HG03139 (cell line): Measurements from ENCODE around the gene MAP3K14.
"Not testable (repeated sequence)": the region's sequence is repeated elsewhere in the genome, so short reads cannot be mapped to it uniquely, and the experiment has no call there.

Source experiments
- ATAC-seq: cut with Tn5 transposase; IDR thresholded peaks from one replicate; pipeline ENCODE4 v1.9.1; 2021; ENCODE audit not compliant: unreplicated experiment

The MAP3K14 gene

DNA sequence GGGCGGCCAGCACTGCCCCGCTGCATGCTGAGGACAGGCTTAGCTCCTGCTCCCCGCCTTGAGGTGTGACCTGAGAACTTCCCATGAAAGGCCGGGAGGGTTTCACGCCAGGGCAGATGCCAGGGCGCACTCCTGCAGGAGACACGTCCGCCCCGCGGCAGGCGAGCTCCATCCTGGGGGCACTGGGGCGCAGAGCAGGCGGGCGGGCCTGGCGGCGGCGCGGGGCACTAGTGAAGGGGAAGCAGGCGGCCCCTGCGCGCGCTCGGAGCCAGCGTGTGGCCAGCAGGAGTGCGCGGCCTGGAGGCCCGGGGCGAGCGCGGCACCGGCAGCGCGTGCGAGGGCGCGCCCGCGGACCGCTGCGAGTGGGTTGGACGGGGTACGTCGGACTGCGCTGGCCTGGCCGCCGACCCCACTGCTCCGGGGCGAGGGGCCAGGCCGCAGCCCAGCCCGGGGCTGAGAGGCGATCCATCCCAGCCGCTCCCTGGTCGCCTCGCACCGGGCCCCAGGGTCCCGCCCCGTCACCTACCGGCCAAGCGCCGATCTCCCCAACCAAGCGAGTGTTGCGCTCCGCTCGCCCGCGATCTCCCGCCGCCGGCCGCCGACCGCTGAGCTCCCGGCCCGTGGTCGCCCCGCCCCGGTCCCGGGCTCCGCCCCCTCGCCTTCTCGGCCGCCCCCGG is at the start of gene MAP3K14:
Gene MAP3K14 (minus strand): TSS at position 587 of the 677 bp plus-strand sequence. CDS start 26,275 bp downstream, outside the sequence.
- ATAC-seq = peak; percentile 16

DNA sequence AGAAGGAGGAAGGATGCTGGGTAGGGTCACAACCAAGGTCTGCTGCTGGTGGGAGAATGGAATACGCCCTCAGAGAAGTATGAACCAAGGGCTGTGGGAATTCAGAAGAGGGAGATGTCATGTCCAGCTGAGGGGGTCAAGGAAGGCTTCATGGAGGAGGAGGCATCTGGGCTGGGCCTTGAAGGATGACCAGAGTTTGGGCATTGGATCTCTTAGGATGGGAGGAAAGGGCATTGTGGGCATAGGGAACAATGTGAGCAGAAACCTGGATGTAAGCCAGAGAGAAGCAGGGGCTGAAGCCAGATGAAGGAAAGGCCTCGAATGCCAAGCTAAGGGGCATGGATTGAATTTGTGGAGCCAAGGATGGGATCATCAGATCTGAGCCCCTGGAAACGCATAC is 49.2 kb upstream of the MAP3K14 start:
- no peak for ATAC-seq

DNA sequence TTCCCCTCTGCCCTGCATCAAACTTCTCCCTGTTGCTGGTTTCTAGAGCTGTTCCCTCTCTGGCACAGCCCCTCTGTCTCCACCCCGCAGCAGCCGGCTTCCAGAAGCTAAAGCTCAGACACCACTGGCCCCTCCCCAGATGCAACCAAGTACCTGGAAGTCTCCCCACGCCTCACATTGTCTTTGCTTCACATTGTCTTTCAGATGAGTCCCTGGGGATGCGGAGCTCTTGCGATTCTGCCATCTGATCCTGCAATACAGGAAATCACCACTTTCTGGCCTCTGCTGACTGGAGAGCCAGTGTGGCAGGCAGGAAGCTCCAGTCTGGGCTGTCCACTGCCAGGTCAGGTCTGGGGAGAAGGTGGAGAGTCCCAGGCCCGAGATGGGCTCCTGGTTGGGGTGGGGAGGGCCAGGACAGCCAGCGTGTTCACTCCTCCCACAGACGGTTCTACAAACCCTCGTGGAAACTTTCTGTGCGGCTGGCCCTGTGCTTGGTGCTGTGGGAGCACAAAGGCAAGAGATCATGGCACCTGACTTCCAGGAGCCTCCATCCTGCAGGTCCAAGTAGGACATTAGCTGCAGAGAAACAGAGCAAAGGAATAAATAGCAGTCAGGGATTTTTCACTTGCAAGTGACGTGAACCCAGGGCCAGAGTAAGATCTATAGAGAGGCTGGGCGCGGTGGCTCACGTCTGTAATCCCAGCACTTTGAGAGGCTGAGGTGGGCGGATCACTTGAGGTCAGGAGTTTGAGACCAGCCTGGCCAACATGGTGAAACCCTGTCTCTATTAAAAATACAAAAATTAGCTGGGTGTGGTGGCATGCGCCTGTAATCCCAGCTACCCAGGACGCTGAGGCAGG is 47.9 kb upstream of the MAP3K14 start:
- no peak for ATAC-seq

DNA sequence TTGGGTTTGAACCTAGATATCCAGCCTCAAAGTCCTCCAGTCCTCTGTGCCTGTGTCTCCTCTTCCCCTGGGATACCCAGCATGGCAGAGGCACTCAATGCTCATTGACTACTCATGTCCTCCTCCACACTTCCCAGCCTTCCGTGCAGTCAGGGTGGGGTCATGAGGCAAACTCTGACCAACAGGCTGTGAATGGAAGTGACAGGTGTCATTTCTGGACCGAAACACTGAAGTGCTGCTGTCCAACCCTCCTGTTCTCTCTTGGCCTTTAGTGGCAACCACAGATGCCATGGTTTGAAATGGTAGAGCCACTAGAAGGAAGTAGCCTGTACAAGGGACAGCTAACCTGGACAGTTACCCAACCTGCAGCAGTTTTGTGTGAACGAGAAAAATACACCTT is 46.7 kb upstream of the MAP3K14 start:
- ATAC-seq = no peak

DNA sequence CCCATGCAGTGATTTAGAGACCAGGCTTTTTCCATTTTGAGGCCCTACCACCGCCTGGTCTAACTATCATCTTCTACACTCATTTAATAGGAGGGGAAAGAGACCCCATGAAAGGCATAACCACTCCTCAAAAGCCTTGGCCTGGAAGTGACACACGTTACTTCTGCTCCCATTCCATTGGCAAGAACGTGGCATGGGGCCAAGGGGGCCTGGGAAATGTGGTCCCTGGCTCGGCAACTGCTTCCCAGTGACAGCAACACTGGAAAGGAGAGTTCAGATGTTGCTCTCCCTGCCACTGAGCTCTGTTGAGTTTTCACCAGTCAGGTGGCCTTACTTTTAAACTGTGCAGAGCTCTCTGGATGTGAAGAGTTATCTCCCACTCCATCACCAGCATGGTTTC is 45.2 kb upstream of the MAP3K14 start:
- ATAC-seq = no peak

DNA sequence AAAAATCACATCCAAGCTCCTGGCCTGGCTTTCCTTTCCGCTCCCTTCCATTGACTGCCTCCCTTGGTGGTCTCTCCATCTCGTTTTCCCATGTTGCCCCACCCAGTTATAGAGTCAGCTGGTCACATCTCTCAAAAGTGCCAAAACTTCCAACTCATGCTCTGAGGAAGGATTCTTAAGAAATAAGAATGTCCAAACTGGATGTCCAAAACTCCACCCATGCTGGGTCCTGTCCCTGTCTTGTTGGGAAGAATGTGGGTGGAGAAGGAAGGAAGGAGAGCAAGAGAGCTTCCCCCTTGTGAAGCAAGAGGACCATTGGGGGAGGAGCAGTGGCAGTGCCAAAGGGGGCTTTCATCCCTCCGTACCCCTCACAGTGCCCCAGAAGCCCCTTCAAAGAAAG is 44.6 kb upstream of the MAP3K14 start:
- no peak for ATAC-seq

DNA sequence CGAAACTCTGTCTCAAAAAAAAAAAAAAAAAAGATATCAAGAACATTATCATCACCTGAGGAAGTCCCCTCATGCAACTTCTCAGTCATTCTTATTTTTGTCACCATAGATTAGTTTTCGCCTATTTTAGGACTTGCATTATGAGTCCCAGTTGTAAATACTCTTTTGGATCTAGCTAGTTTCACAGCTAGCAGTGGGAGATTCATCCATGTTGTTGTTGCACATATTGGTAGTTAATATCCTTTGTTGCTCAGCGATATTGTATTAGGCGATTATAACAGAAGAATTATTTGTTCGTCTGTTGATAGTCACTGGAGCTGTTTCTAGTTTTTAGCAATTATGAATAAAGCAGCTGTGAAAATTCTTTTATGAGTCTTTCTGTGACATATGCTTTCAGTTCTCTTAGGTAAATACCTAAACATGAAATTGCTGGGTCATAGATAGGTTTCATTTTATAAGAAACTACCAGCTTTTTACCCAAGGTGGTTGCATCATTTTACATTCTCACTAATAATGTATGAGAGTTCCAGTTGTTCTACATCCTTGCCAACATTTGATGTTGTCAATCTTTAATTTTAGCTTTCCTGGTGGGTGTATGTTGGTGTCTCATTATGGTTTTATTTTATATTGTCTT is 40.7 kb upstream of the MAP3K14 start:
- ATAC-seq = no peak

DNA sequence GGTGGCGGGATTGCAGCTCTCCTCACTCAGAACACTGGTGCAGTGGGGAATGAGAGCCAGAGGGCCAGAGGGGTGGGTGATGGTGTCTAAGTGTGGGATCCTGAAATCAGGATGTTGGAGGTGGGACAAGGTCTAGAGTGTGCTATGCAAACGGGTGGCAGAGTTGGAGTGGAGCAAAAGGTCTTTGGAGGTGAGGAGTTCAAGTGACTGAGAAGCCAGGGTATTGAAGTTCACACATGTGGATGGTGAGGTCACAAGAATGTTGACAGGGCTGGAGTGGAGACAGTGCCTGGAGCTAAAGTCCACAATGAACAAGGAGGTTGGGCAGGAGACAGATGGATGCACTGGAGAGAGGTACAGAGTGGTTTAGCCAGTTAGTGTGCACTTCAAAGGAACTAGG is 38.3 kb upstream of the MAP3K14 start:
- no peak for ATAC-seq

DNA sequence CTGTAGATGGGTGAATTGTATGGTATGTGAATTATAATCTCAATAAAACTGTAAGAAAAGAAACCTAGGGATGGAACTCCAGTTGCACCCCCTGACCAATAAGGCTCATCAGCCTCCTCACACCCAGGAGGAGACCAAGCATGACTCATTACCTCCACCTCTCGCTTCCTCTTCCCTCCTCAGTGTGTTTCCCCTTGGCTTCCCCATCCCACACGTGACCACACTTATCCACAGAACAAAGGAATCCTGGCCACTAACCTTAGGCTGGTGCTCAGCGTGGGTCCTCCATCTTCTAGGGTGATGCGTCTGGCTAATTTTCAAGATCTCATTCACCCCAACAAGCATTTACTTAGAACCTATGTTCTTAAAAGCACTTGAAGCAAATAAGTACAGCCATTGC is 36.2 kb upstream of the MAP3K14 start:
- no peak for ATAC-seq

DNA sequence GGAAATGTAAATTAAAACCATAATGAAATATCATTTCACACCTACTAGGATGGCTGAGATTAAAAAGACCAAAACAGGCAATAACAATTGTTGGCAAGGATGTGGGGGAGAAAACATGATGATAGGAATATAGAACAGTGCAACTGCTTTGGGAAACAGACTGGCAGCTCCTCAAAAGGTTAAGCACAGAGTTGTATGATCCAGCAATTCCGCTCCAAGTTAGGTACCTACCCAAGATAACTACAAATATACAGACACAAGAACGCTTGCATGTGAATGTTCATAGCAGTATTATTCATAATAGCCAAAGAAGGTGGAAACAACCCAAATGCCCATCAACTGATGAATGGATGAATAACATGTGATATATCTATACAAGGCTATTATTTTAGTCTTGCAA is 35.0 kb upstream of the MAP3K14 start:
- ATAC-seq = no peak

DNA sequence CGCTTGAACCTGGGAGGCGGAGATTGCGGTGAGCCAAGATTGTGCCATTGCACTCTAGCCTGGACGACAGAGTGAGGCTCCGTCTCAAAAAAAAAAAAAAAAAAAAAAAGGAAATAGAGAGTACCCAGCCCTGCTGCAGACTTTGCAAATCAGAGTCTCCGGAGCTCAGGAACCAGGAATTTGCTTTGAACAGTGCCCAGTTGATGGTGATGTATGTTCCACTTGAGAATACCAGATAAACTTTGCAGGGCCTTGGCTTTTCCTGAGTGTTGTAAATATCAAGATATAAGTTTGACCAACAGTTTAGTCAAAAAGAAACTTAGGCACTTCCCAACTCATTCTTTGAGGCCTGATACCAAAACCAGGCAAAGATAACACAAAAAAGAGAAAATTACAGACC is 30.6 kb upstream of the MAP3K14 start:
- no peak for ATAC-seq

DNA sequence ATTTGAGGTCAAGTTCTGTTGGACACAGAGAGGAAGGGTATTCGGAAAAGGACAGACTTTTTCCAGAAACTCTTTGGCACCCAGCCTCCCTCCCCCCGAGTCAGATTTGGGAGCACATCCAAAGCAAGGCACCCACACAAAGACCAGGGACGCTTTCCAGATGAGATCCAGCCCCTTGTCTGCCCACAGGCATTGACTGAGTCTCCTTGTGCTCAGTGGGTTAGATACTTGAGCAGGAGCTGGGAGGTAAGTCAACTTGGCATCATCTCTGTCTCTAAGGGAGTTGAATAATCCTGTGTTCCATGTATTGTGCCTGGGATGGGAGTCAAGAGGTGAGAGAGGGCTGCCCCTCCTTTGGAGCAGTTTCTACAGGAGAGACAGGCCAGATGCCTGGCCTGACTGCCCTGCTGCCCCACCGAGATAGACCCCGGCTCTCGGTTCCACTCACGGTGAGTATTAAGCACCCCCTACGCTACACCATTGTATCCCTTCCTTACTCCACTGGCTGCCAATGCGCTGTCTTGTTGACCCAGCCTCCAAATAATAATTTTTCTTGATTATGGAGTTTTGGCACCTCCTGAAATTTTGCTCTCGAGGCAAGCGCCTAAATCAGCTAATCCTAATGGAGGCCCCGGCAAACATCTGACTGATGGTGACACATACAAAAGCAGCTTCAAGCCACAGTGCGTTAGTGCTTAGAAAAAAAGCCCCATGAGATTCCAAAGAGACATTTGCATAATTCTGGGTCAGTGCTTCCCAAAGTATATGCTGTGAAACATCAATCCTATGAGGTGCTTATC is 29.6 kb upstream of the MAP3K14 start:
- no peak for ATAC-seq

DNA sequence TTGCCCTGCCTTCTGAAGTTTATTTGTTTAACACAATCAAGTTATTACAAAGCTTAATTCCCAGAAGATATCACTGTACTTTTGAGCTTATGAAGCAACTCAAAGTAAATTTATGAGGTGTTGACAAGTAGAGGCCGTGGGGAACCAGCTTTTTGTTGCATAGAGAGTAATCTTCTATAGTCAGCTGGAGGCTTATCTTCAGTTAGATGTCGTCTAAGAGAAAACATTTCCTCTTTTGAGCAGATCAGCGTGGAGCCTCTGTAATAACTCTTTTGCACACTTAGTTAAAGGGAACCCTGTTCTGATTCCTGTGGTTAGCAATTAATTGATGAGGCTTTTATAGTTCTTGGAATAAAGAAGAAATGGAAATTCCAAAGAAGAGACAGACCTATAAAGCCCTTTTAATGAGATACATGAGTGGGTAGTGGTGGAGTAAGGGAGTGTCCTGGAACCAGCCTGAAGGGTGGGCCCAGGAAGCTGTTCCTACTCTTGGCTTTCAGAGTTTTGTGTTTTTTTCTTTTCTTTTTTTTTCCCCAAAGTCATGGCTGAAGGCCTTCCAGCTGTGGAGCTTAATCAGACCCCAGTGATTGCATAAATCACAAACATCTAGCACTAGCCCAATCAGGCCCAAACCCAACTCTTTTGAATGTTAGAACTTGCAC is 28.9 kb upstream of the MAP3K14 start:
- ATAC-seq = no peak

DNA sequence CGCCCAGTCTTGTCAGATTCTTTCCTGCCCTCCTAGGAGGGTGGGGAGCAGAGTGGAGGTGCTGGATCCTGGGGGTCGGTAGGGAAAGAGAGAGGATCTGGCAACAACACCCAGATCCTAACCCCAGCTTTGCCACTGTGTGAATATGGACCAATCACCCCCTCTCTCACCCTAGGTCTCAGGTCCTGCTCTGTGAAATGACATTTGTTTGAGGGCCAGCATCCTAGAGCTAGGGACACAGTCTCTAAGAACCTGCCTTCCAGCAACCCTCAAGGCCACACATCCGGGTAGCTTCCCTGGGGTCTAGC is 28.4 kb upstream of the MAP3K14 start:
- no peak for ATAC-seq

DNA sequence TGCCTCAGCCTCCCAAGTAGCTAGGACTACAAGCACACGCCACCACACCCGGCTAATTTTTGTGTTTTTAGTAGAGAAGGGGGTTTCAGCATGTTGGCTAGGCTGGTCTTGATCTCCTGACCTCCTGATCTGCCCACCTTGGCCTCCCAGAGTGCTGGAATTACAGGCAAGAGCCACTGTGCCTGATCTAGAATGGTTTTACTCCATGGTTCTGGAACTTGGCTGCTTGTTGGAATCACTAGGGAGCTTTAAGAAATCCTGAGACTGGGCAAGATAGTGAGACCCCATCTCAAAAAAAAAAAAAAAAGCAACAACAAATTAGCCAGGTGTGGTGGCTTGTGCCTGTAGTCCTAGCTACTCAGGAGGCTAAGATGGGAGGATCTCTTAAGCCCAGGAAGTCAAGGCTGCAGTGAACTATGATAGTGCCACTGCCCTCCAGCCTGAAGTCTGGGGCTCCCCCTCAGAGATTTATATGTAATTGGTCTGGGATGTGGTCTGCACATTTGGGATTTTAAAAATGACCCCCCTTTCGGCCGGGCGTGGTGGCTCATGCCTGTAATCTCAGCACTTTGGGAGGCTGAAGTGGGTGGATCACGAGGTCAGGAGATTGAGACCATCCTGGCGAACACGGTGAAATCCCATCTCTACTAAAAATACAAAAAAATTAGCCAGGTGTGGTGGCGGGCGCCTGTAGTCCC is 27.3 kb upstream of the MAP3K14 start:
- ATAC-seq = not testable (repeated sequence)

DNA sequence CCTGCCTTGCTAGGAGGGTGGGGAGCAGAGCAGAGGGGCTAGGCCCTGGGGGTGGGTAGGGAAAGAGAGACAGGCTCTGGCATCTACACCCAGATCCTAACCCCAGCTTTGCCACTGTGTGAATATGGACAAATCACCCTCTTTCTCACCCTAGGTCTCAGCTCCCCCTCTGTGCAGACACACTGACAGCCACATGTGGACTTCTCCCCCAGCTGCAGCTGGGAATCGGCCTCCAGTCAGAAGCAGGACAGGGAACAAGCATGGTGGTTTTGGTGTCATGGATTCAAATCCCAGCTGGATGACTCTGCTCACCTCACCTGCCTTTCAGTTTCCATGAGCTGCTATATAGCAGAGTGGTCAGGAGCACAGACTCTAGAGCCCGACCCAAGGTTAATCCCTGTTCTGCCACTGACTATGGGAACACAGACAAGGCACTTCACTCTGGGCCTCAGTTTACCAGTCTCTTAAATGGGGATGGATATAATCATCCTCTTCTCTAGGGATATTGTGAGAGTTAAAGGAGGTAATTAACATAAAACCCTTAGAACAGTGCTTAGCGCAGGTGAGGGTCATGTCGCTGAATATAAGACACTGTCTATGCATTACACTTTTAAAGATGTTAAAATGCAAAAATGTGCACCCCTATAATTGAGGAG is 26.2 kb upstream of the MAP3K14 start:
- no peak for ATAC-seq

DNA sequence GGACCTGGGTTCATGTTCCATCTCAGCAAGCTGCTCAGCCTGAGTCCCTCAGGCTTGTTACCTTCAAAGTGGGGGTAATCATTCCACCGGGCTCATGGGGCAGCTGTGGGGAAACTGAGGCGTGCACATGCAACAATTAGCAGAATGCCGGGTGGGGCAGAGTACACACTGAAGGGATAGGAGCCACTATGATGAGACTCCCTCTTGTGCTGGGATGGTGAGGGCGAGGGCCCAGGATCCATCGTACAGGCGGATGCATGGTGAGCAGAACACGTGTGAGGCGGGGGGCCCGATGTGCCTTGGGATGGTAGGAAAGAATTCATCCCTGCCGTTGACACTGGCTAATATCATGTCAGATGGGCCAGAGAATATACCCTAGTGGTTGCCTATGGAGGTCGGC is 25.5 kb upstream of the MAP3K14 start:
- no peak for ATAC-seq

DNA sequence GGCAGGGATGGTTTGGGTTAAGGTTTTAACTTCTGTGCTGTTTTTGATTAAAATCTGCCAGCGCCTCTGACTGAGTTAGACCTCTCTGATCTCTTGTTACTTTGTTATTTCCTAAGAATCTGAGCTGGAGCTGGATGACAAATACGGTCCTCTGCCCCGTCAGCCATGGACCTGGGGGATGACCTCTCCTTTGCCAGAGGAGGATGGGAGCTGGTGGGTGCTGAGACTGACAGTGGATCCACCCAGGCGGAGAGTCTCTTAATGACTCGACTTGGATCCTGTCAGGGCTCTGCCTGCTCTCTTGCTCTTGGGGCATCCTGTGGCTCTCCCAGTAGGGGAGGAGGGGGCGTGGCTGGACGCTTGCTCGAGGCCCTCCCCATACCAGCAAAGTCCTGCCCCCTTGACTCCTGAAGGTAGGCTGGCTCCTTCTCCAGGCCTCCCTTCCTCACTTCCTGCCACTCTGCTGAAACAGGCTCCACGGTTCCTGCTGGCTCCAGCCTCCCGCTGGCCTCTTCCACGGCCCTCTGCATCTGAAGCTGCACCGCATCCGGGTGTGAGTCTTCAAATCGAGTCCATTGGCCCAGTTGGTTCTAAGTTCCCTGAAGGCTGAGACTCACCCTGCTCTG is 24.8 kb upstream of the MAP3K14 start:
- ATAC-seq = no peak
